Measurements from ENCODE around the gene AOPEP.

DNA sequence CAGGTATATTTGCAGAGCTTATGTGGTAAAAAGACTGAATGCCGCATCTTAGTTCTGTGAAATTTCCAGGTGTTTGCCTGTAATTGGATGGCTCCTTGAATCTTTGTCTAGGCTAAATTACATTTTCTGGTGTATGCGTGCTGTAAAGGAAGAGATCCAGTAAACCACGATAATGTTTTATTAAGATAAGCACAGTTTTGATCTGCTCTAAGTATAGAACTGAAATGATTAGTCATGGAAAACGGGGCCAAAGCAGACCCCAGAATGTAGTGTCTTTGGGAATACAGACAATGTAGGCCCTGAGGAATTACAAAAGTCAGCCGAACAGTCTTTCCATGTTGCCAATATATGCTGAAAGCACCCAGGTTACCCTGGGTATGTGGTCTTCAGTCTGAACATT, 333.7 kb downstream of the AOPEP start:
- TF ChIP-seq POLR2A (IDR thresholded peaks at IDR 0.05; ENCODE audit: low read depth) = no peak
- TF ChIP-seq POLR2AphosphoS5 (IDR thresholded peaks at IDR 0.05) = no peak
- TF ChIP-seq, protein P1, sequence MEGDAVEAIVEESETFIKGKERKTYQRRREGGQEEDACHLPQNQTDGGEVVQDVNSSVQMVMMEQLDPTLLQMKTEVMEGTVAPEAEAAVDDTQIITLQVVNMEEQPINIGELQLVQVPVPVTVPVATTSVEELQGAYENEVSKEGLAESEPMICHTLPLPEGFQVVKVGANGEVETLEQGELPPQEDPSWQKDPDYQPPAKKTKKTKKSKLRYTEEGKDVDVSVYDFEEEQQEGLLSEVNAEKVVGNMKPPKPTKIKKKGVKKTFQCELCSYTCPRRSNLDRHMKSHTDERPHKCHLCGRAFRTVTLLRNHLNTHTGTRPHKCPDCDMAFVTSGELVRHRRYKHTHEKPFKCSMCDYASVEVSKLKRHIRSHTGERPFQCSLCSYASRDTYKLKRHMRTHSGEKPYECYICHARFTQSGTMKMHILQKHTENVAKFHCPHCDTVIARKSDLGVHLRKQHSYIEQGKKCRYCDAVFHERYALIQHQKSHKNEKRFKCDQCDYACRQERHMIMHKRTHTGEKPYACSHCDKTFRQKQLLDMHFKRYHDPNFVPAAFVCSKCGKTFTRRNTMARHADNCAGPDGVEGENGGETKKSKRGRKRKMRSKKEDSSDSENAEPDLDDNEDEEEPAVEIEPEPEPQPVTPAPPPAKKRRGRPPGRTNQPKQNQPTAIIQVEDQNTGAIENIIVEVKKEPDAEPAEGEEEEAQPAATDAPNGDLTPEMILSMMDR (IDR thresholded peaks at IDR 0.05) = no peak

All from esophagus muscularis mucosa (tissue), 3 donors.